Measurements from ENCODE around the gene ITPR2.

The ITPR2 gene

DNA sequence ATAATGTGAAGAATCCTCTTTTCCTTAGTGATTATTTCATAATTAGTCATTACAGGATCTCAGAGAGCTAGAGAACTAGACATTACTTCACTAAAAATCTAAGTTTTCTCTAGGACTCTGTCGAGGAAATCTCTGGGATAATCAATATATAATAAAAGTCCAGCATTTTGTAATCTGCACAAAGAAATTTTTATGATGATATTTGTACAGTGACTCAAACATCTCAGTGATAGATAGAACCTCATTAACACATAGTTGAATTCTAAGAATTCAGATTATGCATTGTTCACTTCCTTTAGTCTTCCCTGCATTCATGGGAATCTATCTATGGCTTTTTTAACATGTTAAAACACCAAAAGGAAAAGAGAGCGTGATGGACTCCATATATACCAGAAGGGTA is 11.0 kb downstream of the ITPR2 start:
- no peak for DNase-seq (ENCODE audit: low read depth in 2 of 2)

GRCh38 chr12:26821212-26821701 is 11.7 kb downstream of the ITPR2 start:
- DNase-seq (ENCODE audit: low read depth in 2 of 2) = no peak

GRCh38 chr12:26818636-26819035 is 14.4 kb downstream of the ITPR2 start:
- DNase-seq (ENCODE audit: low read depth in 2 of 2) = no peak

DNA sequence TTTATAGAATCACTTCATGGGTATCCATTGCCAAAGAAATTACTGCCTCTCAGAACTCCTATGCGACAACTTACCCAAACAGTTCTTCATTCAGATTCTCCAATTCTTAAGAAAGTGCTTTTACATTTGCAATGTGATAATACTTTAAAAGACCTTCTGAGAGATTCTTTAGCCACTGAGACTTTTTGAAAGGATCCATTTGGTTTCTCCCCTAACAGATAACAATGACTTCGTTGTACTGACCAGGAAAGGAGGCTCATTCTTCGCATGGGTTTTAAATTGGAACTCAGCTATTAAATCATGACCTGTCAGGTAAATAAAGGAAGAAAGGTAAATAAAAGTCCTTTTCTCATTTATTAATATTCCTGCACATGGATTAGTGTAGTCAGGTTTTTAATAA is 14.8 kb downstream of the ITPR2 start:
- DNase-seq (ENCODE audit: low read depth in 2 of 2) = no peak

DNA sequence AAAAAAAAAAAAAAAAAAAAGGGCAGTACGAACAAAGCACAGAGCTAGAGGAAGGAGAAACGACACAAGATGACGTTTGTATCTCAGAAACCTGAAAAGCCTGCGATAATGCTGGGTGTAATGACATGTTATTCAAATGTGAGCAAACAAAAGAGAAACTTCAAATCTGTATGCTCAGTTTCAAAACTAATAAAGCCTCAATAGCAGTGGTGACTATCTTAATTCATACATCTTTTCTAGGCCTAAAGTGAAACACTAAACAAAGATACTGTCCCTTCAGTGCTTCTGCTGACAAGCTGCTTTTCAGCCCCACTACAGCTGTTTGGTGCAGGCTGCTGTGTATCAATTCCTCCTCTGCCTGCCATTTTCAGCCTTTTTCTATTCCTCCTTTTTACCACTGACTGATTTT is 15.8 kb downstream of the ITPR2 start:
- DNase-seq (ENCODE audit: low read depth in 2 of 2) = no peak

DNA sequence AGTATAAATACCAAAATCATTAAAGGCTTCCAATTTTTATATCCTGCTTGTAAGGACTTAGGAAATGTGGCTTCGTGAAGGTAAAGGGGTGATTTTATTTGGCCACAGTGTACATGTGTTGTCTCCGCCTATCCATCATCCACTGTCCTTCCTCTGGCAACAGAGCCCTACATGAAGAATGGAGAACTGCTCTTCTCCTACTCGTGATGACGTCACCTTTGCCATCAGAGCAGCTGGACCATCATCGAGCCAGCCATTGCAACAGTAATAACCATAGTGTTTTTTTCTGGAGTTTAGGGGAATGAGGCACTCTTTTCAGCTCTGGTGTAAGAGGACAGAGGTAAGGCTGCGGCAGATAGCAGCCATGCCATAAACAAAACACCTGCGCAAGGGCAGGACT is 19.2 kb downstream of the ITPR2 start:
- DNase-seq (ENCODE audit: low read depth in 2 of 2) = no peak

- no peak for DNase-seq (ENCODE audit: low read depth in 2 of 2)
These were observed 22.7 kb downstream of the ITPR2 start for GRCh38 chr12:26810330-26810729.

GRCh38 chr12:26809611-26810285 is 23.2 kb downstream of the ITPR2 start:
- no peak for DNase-seq (ENCODE audit: low read depth in 2 of 2)

DNA sequence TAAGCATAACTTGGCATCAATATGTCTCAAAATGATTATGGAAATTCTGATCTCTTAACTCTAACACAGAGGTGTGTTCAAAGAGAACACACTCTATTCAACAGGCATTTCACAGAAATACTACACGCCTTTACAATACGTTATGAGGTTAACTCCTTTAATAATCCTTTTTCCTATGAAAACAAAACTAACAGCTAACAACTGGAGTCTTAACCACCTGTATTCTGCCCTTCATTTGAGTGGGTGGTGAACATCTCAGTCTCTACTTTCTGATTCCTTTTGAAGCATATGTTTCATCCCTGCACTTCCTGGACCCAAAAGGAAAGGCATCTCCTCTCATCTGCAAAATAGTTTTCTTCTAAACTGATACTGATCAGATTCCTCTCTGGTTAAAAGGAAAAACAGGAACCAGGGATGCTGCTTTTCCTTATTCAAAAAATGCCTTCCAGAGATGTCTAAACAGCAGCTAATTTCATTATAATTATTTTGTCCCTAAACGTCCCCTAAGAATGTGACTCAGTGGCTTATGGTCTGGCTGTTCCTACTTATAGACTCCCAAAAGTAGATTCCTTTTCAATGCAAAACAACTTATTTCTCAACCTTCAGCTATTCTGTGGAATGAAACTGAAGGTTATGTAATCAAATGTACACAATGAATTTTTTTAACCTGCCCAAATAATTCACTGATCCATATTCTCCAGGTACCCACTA is 24.1 kb downstream of the ITPR2 start:
- no peak for DNase-seq (ENCODE audit: low read depth in 2 of 2)

GRCh38 chr12:26807292-26807691 is 25.7 kb downstream of the ITPR2 start:
- DNase-seq (ENCODE audit: low read depth in 2 of 2) = no peak

- DNase-seq (ENCODE audit: low read depth in 2 of 2) = no peak
These were observed 26.4 kb downstream of the ITPR2 start for GRCh38 chr12:26806556-26806955.

DNA sequence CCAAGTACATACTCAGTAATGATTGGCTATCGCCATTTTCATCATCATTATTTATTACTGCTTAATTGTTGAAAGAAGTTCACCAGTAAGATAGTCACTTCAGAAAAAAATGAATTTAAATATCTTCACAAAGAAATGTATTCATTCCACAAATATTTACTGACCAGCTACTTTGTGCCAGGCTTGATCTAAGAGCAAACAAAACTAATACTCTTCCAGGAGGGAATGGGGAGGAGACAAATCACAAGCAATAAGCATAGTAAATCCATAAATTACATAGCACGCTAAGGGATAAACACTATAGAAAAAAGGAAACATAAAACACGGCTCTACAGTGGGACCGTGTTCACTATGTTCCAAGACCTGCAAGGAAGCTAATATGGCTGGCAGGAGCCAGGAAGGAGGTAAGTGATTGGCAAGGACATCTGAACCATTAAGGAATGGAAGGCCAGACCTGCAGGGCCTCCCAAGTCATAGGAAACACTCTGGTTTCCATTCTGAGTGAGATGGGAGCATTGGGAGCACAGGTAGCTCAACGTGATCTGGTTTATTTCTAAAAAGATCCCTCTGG is 27.5 kb downstream of the ITPR2 start:
- DNase-seq (ENCODE audit: low read depth in 2 of 2) = no peak

GRCh38 chr12:26803552-26803951 is 29.4 kb downstream of the ITPR2 start:
- no peak for DNase-seq (ENCODE audit: low read depth in 2 of 2)

- no peak for DNase-seq (ENCODE audit: low read depth in 2 of 2)
These were observed 31.5 kb downstream of the ITPR2 start for GRCh38 chr12:26801486-26801885.

- DNase-seq (ENCODE audit: low read depth in 2 of 2) = no peak
These were observed 32.1 kb downstream of the ITPR2 start for GRCh38 chr12:26800858-26801257.

DNA sequence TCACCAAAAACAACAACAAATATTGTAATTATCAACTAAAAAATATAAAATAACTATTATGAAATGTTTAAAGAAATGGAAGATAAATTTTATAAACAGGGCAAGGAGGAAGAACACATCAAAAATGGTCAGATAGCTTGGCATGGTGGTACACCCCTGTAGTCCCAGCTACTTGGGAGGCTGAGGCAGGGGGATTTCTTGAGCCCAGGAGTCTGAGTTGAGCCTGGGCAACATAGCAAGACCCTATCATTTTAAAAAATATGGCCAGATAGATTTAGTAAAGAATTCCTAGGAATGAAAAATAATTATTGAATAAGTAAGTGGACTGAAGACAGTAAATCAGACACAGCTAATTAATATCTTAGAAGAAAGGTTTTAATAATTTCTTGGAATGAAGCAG is 32.6 kb downstream of the ITPR2 start:
- DNase-seq (ENCODE audit: low read depth in 2 of 2) = no peak

DNA sequence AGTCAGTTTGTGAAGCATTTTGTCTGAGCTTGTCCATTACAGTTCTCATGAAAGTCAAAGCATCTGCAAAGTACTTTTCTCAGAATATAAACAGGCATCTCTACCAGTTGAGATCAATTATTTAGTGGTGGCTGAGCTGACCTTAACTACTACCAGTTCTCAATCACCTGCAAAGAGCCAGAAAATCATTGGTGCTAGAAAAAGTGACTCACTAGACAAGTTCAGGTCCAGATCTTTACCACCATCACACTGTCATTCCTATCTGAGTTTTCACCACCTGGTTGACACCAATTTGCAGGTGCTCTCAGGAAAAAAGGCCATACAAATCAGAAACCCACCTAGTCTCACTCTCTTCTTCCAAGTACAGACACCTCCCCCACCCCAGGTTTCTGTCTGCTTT is 33.3 kb downstream of the ITPR2 start:
- DNase-seq (ENCODE audit: low read depth in 2 of 2) = no peak

DNA sequence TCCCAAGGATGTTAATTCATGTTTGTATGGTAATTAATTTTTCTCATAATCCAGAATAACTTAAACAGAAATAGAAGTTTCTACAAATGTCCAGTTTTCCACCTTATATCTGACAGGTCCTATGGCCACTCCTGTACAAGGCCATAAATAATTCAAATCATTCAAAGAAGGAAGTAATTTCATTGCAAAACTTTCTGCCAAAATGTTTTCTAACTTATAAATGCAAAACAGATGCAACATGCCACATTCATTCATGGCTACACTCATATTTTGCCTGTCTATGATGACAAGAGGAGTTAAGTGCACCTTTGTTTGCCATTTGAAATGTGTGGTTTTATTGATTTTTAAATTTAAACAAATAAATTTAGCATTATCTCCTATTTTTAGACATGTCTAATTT is 34.4 kb downstream of the ITPR2 start:
- DNase-seq (ENCODE audit: low read depth in 2 of 2) = no peak

DNA sequence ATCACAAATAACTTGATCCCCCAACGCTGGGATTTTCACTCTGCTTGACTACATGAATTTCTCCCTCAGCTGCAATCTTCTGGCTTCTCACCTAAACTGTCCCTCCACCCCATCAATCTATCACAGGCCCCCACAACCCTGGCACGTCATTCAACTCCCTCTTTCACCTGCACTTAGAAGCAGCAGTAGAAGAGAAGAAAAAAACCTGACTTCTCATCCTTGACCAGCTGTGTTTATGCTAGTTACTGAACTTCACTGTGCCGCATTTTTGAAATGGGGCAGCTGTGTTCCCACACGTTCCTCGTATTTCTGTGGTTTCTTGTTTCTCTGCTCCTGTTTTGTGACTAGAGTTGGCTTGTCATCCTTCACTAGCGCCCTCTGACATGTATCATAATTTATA is 35.0 kb downstream of the ITPR2 start:
- no peak for DNase-seq (ENCODE audit: low read depth in 2 of 2)

- no peak for DNase-seq (ENCODE audit: low read depth in 2 of 2)
These were observed 37.1 kb downstream of the ITPR2 start for GRCh38 chr12:26795910-26796309.

- no peak for DNase-seq (ENCODE audit: low read depth in 2 of 2)
These were observed 41.6 kb downstream of the ITPR2 start for GRCh38 chr12:26791301-26791791.

- DNase-seq (ENCODE audit: low read depth in 2 of 2) = no peak
These were observed 42.4 kb downstream of the ITPR2 start for GRCh38 chr12:26790645-26790994.
